Measurements from ENCODE around the gene MIA3.

Gene MIA3

DNA sequence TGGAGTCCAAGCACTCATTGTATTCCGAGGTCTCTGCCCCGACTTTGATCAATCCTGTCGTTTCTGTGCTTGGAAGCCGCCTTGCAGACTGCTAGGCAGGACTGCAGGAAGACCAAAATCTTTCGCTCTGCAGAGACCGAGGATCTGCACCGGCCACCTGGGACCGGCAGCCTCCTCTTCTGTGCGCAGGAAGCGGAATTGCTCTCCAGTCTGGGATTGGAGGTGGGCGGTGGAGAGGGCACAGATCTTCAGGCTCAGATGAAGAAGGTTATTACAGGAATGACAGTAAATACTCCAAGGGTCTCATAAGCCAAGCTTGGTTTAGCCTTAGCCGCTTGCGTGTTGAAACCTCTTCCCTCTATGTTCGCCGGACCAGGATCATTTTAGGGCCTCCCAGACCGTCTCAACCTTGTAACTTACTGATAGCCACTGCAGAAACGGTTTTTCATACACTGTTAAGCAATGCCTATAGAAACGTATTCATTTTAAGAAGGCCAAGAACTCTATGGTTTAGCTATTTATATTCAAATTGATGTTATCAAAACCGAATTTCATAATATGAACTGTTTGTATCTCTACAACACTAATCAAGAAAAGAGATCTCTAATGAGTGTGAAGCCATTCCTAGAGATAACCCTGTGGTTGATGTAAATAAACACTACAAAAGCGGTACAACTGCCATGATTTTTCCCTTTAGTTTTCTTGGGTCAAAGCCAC, 1.1 kb downstream of the MIA3 start:
- intact Hi-C loops (cut with DNase I): no loop called here
- DNase-seq: peak in 38 of 42 donors; percentile 8 to 71 (median 43)

- intact Hi-C loops (cut with DNase I): no loop called here
- no peak for DNase-seq
Measured at GRCh38 chr1:222620566-222620965, 2.7 kb downstream of the MIA3 start.

DNA sequence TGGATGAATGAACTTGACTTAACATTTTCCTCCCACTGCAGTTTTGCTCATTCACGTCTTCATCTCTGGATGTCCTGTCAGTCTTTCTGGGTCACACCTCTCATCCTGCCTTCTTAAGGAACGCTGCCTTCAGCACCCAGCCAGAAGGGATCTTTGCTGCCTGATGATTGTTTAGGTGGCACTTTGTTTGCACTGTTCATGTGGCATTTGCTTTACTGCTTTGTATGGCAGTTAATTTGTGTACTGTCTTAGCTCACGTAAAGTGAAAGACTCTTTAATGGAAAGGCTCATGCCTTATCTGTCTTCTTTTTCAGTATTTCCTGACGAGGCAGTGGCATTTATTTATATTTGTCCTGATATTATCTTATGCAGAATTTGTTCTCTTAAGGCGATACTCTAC, 4.9 kb downstream of the MIA3 start:
- intact Hi-C loops (cut with DNase I): no loop called here
- DNase-seq: no peak

DNA sequence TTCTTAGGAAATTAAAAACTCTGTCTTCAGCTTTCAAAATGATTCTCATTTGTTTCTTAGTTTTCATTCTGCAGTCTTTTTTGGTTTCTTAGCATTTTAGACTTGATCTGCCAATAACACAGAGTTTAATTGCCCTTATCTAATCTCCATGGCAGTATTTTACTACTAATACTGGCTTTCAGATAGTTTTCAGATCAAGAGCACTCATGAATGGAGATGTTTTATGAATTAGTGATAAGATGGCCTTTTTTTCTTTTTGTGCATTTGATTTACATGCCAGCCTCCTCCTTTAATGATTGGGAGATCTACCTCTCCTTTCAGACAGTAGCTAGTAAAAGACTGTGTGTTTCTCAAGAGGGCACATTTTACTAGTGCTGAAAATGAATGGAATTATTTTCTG, 5.6 kb downstream of the MIA3 start:
- DNase-seq: no peak
- intact Hi-C loops (cut with DNase I): no loop called here

- DNase-seq: no peak
- intact Hi-C loops (cut with DNase I): no loop called here
Measured at GRCh38 chr1:222624214-222624613, 6.3 kb downstream of the MIA3 start.

GRCh38 chr1:222627232-222627631, 9.3 kb downstream of the MIA3 start:
- DNase-seq: no peak
- intact Hi-C loops (cut with DNase I): no loop called here

GRCh38 chr1:222629921-222630535, 12.1 kb downstream of the MIA3 start:
- intact Hi-C loops (cut with DNase I): no loop called here
- peak in 20 of 42 donors; percentile 6 to 65 (median 28) for DNase-seq

- peak in 1 of 42 donors; percentile 9 for DNase-seq
- intact Hi-C loops (cut with DNase I): no loop called here
Measured at GRCh38 chr1:222631611-222632208, 13.8 kb downstream of the MIA3 start.

DNA sequence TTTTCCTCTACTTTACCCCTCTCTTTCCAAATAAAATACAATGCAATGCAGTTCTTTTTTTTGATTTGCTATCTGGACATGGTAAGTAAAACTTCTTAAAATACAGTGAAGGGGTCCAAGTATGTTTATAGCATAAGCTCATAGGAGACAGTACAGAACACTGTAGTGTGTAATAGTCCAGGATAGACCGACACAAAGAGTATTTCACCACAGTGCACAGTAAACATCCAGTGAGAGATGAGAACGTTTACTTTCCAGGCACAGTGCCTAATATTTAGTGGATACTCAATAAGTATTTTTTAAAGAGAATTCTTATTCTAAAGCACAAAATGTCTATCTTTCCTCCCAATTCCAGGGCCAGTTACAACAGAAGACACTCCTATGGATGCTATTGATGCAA, 14.9 kb downstream of the MIA3 start:
- intact Hi-C loops (cut with DNase I): no loop called here
- no peak for DNase-seq

GRCh38 chr1:222634180-222635013, 16.5 kb downstream of the MIA3 start:
- DNase-seq: peak in 31 of 42 donors; percentile 16 to 93 (median 67)
- intact Hi-C loops (cut with DNase I): loop anchor here (2.0 kb wide), 1 partner anchor 170 kb away; no protein-coding TSS in a partner anchor

GRCh38 chr1:222641269-222641948, 23.5 kb downstream of the MIA3 start:
- intact Hi-C loops (cut with DNase I): loop anchor here (10.0 kb wide), 1 partner anchor 73 kb away; the partner anchor contains the start of genes AIDA and BROX
- no peak for DNase-seq

GRCh38 chr1:222642468-222642867, 24.6 kb downstream of the MIA3 start:
- intact Hi-C loops (cut with DNase I): loop anchor here (10.0 kb wide), 1 partner anchor 72 kb away; the partner anchor contains the start of genes AIDA and BROX
- DNase-seq: no peak

DNA sequence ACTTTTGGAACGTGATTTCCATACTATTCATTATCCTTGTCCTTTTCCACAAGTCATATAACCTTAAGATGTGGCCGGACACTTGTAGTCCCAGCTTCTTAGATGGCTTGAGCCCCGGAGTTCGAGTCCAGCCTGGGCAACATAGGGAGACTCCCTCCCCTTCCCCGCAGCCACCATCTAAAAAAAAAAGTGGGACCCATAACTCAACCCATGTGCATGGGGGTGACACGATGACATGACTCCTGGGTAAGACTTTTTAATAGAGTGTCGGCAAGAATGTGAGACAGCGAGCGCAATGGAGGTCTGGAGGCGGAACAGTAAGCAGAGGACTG, 25.7 kb downstream of the MIA3 start:
- DNase-seq: no peak
- intact Hi-C loops (cut with DNase I): loop anchor here (10.0 kb wide), 1 partner anchor 71 kb away; the partner anchor contains the start of genes AIDA and BROX

GRCh38 chr1:222643938-222644635, 26.2 kb downstream of the MIA3 start:
- intact Hi-C loops (cut with DNase I): loop anchor here (10.0 kb wide), 1 partner anchor 71 kb away; the partner anchor contains the start of genes AIDA and BROX
- DNase-seq: peak; percentile 90 to 98 (median 96)

DNA sequence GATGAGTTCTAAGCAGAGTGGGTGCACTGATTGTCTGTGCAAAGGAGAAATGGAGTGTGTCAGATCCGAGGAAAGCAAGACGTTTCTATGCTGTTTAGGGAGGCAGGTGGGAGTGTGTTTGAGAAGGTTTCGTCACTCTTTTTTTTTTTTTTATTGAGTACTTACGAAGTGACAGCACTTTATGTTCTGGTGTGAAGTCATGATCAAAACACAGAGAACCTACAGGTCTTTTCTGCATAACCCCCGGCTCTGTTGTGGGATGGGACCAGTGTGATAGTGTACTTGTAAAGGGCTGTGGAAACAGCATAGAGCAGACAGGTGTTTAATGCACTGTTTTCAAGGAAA, 26.7 kb downstream of the MIA3 start:
- peak in 4 of 42 donors; percentile 7 to 40 (median 25) for DNase-seq
- intact Hi-C loops (cut with DNase I): loop anchor here (10.0 kb wide), 1 partner anchor 70 kb away; the partner anchor contains the start of genes AIDA and BROX

- DNase-seq: no peak
- intact Hi-C loops (cut with DNase I): no loop called here
Measured at GRCh38 chr1:222652676-222653075, 34.8 kb downstream of the MIA3 start.

GRCh38 chr1:222653178-222653827, 35.4 kb downstream of the MIA3 start:
- DNase-seq: no peak
- intact Hi-C loops (cut with DNase I): no loop called here

- peak in 10 of 42 donors; percentile 16 to 61 (median 24) for DNase-seq
- intact Hi-C loops (cut with DNase I): no loop called here
Measured at GRCh38 chr1:222654849-222655248, 37.0 kb downstream of the MIA3 start.

All from head of caudate nucleus (tissue), 42 donors.